Measurements from ENCODE around the gene MYH3. TPM values are rescaled to one million over a fixed set of nuclear protein-coding genes. Genes with fewer than 3 reads are reported as not detected.

Gene MYH3
- total RNA-seq, 1 experiment from 2014 or later: 2.4 TPM

GRCh38 chr17:10687499-10687898, 30.4 kb upstream of the MYH3 start:
- intact Hi-C loops (cut with micrococcal nuclease; ENCODE audit: unreplicated experiment): no loop called here
- ChIA-PET CTCF (no interaction called here), POLR2A (no interaction called here)
- Mint-ChIP-seq H3K9me3 (ENCODE audit: unreplicated experiment) (no peaks in the 10 kb centered on the region), H3K27me3 (ENCODE audit: insufficient read depth, unreplicated experiment) (no peaks in the 10 kb centered on the region), H3K4me3 (ENCODE audit: unreplicated experiment) (no peak overlapping the region), H3K36me3 (ENCODE audit: insufficient read depth, unreplicated experiment) (peaks cover 36% of the 10 kb centered on the region), H3K27ac (ENCODE audit: unreplicated experiment) (no peak overlapping the region), H3K4me1 (ENCODE audit: low read depth, unreplicated experiment) (no peaks in the 10 kb centered on the region)
- Histone ChIP-seq H3K4me1 (no peaks in the 10 kb centered on the region), H3K4me3 (ENCODE audit: low read depth, low read length) (no peak overlapping the region), H3K9me3 (no peaks in the 10 kb centered on the region), H3K27me3 (replicated peaks; ENCODE audit: control insufficient read depth, insufficient read depth, low read length) (no peaks in the 10 kb centered on the region), H3K36me3 (ENCODE audit: control insufficient read depth, insufficient read depth, low read length) (no peaks in the 10 kb centered on the region; the same call in 1 of the 2 replicates)
- no peak for DNase-seq
- no TSS peak for BruUV-seq (replicated peaks)
- TF ChIP-seq CTCF (IDR thresholded peaks at IDR 0.05; ENCODE audit: insufficient read depth in 1 of 2, low read depth in 1 of 2, low read length in 1 of 2, severe bottlenecking in 1 of 2, unreplicated experiment in 1 of 2): no peak

- TF ChIP-seq CTCF (IDR thresholded peaks at IDR 0.05; ENCODE audit: insufficient read depth in 1 of 2, low read depth in 1 of 2, low read length in 1 of 2, severe bottlenecking in 1 of 2, unreplicated experiment in 1 of 2): peak in 1 of 2 experiments; percentile 1
- Histone ChIP-seq H3K27me3 (replicated peaks; ENCODE audit: control insufficient read depth, insufficient read depth, low read length) (no peaks in the 10 kb centered on the region), H3K4me1 (no peaks in the 10 kb centered on the region), H3K4me3 (ENCODE audit: low read depth, low read length) (no peak overlapping the region), H3K9me3 (no peaks in the 10 kb centered on the region), H3K36me3 (ENCODE audit: control insufficient read depth, insufficient read depth, low read length) (no peaks in the 10 kb centered on the region; the same call in 1 of the 2 replicates)
- no peak overlapping the region for H3K27ac Mint-ChIP-seq (ENCODE audit: unreplicated experiment)
- CTCF ChIA-PET: interaction anchor here (1.5 kb wide), 1 partner anchor 37 kb away, joined by 5 read pairs; no protein-coding TSS in a partner anchor
- no peak for DNase-seq
- peaks cover 39% of the 10 kb centered on the region for H3K36me3 Mint-ChIP-seq (ENCODE audit: insufficient read depth, unreplicated experiment)
- no peaks in the 10 kb centered on the region for H3K9me3 Mint-ChIP-seq (ENCODE audit: unreplicated experiment)
- no peaks in the 10 kb centered on the region for H3K4me1 Mint-ChIP-seq (ENCODE audit: low read depth, unreplicated experiment)
- no TSS peak for BruUV-seq (replicated peaks)
- H3K4me3 Mint-ChIP-seq (ENCODE audit: unreplicated experiment): no peak overlapping the region
- no peaks in the 10 kb centered on the region for H3K27me3 Mint-ChIP-seq (ENCODE audit: insufficient read depth, unreplicated experiment)
- POLR2A ChIA-PET: no interaction called here
- intact Hi-C loops (cut with micrococcal nuclease; ENCODE audit: unreplicated experiment): loop anchor here (2.0 kb wide), 1 partner anchor 37 kb away; no protein-coding TSS in a partner anchor
These were observed 26.7 kb upstream of the MYH3 start for GRCh38 chr17:10683853-10684252.

GRCh38 chr17:10681866-10682446, 24.8 kb upstream of the MYH3 start:
- no peaks in the 10 kb centered on the region for H3K27me3 Mint-ChIP-seq (ENCODE audit: insufficient read depth, unreplicated experiment)
- DNase-seq: no peak
- BruUV-seq (replicated peaks): no TSS peak
- H3K4me1 ChIP-seq: no peaks in the 10 kb centered on the region
- H3K27ac Mint-ChIP-seq (ENCODE audit: unreplicated experiment): peak overlapping the region; percentile 55
- POLR2A ChIA-PET: no interaction called here
- intact Hi-C loops (cut with micrococcal nuclease; ENCODE audit: unreplicated experiment): no loop called here
- H3K36me3 Mint-ChIP-seq (ENCODE audit: insufficient read depth, unreplicated experiment): peaks cover 39% of the 10 kb centered on the region
- no peaks in the 10 kb centered on the region for H3K4me1 Mint-ChIP-seq (ENCODE audit: low read depth, unreplicated experiment)
- H3K36me3 ChIP-seq (ENCODE audit: control insufficient read depth, insufficient read depth, low read length): no peaks in the 10 kb centered on the region; the same call in 1 of the 2 replicates
- CTCF ChIA-PET: no interaction called here
- no peak overlapping the region for H3K4me3 Mint-ChIP-seq (ENCODE audit: unreplicated experiment)
- no peaks in the 10 kb centered on the region for H3K27me3 ChIP-seq (replicated peaks; ENCODE audit: control insufficient read depth, insufficient read depth, low read length)
- no peak for TF ChIP-seq CTCF (IDR thresholded peaks at IDR 0.05; ENCODE audit: insufficient read depth in 1 of 2, low read depth in 1 of 2, low read length in 1 of 2, severe bottlenecking in 1 of 2, unreplicated experiment in 1 of 2)
- no peaks in the 10 kb centered on the region for H3K9me3 Mint-ChIP-seq (ENCODE audit: unreplicated experiment)
- no peak overlapping the region for H3K4me3 ChIP-seq (ENCODE audit: low read depth, low read length)
- no peaks in the 10 kb centered on the region for H3K9me3 ChIP-seq

Measured in Caco-2 (cell line).